Neural crest cell (in vitro differentiated cells): ENCODE results near the gene PIK3CD. TPM values are rescaled to one million over a fixed set of nuclear protein-coding genes. Genes with fewer than 3 reads are reported as not detected.

Experiments
- DNase-seq: peaks from one replicate; pipeline ENCODE4 v3.0.0; 2021; ENCODE audit warnings: low read depth, mixed read lengths, low spot score
- H3K27ac Mint-ChIP-seq: one replicate; pipeline ENCODE4 v1.8.0; 2021; ENCODE audit warnings: mild to moderate bottlenecking, mixed read lengths; ENCODE audit not compliant: unreplicated experiment
- H3K27me3 Mint-ChIP-seq: 2 replicates; pipeline ENCODE4 v1.8.0; 2021; ENCODE audit warnings: low read depth, mild to moderate bottlenecking, mixed read lengths
- H3K36me3 Mint-ChIP-seq: 2 replicates; pipeline ENCODE4 v1.8.0; 2021; ENCODE audit warnings: low read depth, mild to moderate bottlenecking, mixed read lengths
- H3K4me1 Mint-ChIP-seq: 2 replicates; pipeline ENCODE4 v1.8.0; 2021; ENCODE audit warnings: mixed read lengths
- H3K4me3 Mint-ChIP-seq: one replicate; pipeline ENCODE4 v1.8.0; 2021; ENCODE audit warnings: mild to moderate bottlenecking, mixed read lengths
- H3K9me3 Mint-ChIP-seq: 2 replicates; pipeline ENCODE4 v1.8.0; 2021; ENCODE audit warnings: mixed read lengths
- total RNA-seq: library from RNA; stranded (reverse); gene quantifications from 2 replicates; pipeline ENCODE4 v1.2.1, GENCODE V29; 2021
- TF ChIP-seq, protein P1 (sequence below): fragments of 200-600 bp; sonication (generic); conservative IDR thresholded peaks from 2 replicates; pipeline ENCODE4 v1.5.0; 2021; ENCODE audit warnings: antibody characterized with exemption, mild to moderate bottlenecking

Gene PIK3CD
- total RNA-seq, 1 donor from 2014 or later: 1.9 TPM

- Mint-ChIP-seq H3K27me3 (no peaks in the 10 kb centered on the region), H3K27ac (no peak overlapping the region), H3K4me1 (peaks cover 3% of the 10 kb centered on the region), H3K9me3 (no peaks in the 10 kb centered on the region), H3K36me3 (peaks cover 24% of the 10 kb centered on the region), H3K4me3 (no peak overlapping the region)
- TF ChIP-seq, protein P1, sequence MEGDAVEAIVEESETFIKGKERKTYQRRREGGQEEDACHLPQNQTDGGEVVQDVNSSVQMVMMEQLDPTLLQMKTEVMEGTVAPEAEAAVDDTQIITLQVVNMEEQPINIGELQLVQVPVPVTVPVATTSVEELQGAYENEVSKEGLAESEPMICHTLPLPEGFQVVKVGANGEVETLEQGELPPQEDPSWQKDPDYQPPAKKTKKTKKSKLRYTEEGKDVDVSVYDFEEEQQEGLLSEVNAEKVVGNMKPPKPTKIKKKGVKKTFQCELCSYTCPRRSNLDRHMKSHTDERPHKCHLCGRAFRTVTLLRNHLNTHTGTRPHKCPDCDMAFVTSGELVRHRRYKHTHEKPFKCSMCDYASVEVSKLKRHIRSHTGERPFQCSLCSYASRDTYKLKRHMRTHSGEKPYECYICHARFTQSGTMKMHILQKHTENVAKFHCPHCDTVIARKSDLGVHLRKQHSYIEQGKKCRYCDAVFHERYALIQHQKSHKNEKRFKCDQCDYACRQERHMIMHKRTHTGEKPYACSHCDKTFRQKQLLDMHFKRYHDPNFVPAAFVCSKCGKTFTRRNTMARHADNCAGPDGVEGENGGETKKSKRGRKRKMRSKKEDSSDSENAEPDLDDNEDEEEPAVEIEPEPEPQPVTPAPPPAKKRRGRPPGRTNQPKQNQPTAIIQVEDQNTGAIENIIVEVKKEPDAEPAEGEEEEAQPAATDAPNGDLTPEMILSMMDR: no peak
- DNase-seq: no peak
These were observed 78.0 kb downstream of the PIK3CD start for GRCh38 chr1:9729523-9729922.

DNA sequence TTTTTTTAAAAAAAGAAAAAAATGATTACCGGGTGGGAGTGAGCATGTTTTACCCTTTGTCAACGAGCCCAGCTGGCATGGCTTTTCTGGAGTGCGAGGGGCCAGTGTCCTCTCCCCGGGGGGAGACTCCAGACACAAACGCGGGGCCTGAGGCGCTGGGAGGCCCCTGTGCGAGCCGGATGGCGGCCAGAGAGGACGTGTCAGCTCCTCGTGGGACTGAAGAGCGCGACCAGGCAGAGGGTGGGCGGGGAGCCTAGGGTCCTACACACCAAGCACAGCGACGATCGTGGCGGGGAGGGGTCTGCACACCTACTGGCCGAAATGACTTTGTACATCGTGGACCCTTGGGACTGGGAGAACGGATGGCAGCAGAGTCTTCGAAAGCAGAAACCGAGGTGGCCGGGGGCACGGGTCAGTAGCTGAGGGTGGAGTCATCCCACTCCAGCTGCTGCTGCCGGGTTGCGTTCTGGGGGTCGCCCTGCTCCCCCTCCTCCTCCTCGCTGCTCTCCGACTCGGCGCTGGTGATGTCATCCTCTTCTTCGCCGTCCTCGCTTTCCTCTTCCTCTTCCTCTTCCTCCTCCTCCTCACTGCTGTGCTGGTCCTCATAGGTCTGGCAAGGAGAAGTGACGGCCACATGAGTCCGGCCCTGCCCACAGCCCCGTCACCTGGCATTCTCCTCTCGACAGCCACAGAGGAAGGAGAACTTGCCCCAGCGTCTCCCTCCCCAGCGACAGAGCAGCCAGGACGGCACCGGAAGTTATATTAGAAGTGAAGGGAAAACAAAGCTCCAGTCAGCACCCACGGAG is 78.8 kb downstream of the PIK3CD start:
- no peaks in the 10 kb centered on the region for H3K27me3 Mint-ChIP-seq
- TF ChIP-seq, protein P1: no peak
- no peaks in the 10 kb centered on the region for H3K4me1 Mint-ChIP-seq
- no peak for DNase-seq
- H3K27ac Mint-ChIP-seq: peak overlapping the region; percentile 78
- H3K36me3 Mint-ChIP-seq: peaks cover 24% of the 10 kb centered on the region
- no peak overlapping the region for H3K4me3 Mint-ChIP-seq
- no peaks in the 10 kb centered on the region for H3K9me3 Mint-ChIP-seq

- Mint-ChIP-seq H3K4me1 (no peaks in the 10 kb centered on the region), H3K27me3 (no peaks in the 10 kb centered on the region), H3K9me3 (no peaks in the 10 kb centered on the region), H3K36me3 (peaks cover 24% of the 10 kb centered on the region), H3K27ac (no peak overlapping the region), H3K4me3 (no peak overlapping the region)
- no peak for DNase-seq
- TF ChIP-seq, protein P1: no peak
These were observed 79.6 kb downstream of the PIK3CD start for GRCh38 chr1:9731051-9731537.

GRCh38 chr1:9731561-9731960 is 80.0 kb downstream of the PIK3CD start:
- Mint-ChIP-seq H3K9me3 (no peaks in the 10 kb centered on the region), H3K4me3 (no peak overlapping the region), H3K27me3 (no peaks in the 10 kb centered on the region), H3K27ac (no peak overlapping the region), H3K36me3 (peaks cover 24% of the 10 kb centered on the region), H3K4me1 (no peaks in the 10 kb centered on the region)
- TF ChIP-seq, protein P1: no peak
- no peak for DNase-seq

DNA sequence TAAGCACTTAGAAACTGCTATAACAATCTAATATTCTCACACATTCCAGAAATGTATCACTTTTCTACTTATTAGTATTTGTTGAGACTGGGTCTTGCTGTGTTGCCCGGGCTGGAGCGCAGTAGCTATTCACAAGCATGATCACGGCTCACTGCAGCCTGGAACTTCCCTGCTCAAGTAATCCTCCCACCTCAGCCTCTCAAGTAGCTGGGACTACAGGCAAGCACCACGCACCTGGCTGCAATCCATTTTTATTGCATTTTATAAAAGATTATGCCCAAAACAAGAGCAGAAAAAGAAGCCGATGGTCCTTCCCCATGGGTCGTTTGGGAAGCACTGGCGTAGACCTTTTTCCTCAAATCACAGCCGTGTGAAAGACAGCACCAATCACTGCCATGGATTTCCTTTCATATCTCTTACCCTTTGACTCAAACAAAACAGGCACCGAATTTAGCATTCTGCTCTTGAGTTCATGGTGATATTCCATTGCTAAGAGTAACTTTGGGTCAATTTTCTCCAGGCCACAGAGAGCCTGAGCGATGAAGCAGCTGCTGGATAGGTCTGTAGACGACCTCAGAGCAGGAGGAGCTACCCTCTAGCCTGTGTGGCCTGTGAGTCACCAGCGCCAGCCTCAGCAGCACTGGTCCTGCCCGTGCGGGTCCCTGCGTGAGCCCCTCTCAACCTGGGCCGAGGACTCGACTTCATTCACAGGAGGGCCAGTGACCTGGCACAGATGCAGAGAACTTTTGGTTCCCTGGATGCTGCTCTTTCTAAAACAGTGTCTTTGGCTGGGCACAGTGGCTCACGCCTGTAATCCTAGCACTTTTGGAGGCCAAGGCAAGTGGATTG is 80.8 kb downstream of the PIK3CD start:
- no peak overlapping the region for H3K4me3 Mint-ChIP-seq
- no peak for DNase-seq
- no peaks in the 10 kb centered on the region for H3K27me3 Mint-ChIP-seq
- peaks cover 3% of the 10 kb centered on the region for H3K4me1 Mint-ChIP-seq
- TF ChIP-seq, protein P1: no peak
- H3K36me3 Mint-ChIP-seq: peaks cover 27% of the 10 kb centered on the region
- H3K27ac Mint-ChIP-seq: no peak overlapping the region
- H3K9me3 Mint-ChIP-seq: no peaks in the 10 kb centered on the region
